Measurements from ENCODE around the gene IGFBPL1.
"Not testable (repeated sequence)": the region's sequence is repeated elsewhere in the genome, so short reads cannot be mapped to it uniquely, and the experiment has no call there.

Gene IGFBPL1, protein sequence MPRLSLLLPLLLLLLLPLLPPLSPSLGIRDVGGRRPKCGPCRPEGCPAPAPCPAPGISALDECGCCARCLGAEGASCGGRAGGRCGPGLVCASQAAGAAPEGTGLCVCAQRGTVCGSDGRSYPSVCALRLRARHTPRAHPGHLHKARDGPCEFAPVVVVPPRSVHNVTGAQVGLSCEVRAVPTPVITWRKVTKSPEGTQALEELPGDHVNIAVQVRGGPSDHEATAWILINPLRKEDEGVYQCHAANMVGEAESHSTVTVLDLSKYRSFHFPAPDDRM

DNA sequence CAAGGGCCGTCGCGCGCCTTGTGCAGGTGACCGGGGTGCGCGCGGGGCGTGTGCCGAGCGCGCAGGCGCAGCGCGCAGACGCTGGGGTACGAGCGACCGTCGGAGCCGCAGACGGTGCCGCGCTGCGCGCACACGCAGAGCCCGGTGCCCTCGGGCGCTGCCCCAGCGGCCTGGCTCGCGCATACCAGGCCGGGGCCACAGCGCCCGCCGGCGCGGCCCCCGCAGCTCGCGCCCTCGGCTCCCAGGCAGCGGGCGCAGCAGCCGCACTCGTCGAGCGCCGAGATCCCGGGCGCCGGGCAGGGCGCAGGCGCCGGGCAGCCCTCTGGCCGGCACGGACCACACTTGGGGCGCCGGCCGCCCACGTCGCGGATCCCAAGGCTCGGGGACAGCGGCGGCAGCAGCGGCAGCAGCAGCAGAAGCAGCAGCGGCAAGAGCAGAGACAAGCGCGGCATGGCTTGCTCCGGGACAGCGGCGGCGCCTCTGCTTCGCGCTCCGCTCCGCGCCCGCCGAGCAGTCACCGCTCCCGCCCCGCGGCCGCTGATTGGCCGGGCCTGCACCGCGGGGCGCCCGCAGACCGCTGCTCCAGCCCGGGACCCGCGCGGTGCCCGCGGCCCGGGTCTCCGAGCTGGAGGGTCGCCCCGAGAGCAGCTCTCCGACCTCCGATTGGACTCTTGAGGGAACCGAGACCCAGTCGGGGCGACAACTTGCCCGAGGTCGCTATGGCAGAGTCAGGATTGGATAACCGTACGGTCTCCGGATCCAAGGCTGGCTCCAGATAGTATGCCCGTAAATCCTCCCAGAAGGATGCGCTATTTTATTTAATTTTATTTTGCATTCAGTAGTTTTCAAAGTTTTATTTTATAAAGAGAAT, at the start of gene IGFBPL1:
Gene IGFBPL1 (minus strand): TSS at position 482 of the 871 bp plus-strand sequence. CDS start 30 bp downstream, at position 452.
- DNase-seq: no peak

DNA sequence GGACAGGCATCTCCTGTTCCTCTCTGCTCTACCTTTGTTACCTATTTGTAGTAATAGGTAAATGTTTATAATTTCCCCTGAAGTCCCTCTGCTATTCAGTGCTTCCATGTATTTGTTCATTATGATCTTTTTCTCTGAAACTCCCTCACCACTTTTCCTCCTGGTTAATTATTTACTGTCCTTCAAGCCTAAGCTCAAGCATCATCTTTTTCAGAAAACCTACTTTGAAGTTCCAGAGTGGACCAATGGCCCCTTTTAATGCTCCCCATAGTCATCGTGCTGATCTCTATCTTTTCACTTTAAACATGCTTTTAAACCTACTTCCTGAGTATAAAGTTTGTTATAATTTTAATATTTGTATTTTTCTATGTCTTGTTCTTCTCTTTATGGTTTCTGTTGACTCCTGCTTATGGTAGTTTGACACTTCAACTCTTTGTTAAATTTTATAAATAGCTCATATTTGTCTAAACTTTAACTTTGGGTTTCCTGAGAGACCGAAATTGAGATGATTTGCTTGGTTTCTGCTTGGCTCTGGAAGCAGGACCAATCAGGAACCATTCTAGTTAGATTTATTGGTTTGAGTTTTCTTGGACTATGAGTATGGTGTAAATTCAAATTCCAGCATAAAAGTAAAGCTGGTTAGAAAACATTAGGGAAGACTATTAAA, 48.5 kb upstream of the IGFBPL1 start:
- not testable (repeated sequence) for DNase-seq

DNA sequence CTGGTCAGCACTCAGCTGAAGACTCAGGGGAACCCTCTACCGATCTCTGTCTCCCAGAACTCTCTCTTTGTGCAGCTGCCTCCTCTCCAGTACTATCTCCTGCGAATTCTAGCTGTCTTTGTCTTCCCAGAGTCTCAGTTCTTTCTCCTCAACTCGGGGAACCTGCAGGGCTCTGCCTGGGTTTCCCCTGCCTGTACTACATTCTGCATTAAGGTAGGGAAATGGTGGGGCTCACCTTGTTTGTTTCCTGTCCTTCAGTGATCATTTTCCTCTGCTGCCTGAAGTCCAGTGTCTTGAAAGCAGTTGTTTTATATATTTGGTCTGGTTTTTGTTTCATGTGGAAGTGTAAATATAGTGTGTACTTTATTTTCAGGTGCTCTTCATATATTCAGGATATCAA, 43.1 kb upstream of the IGFBPL1 start:
- DNase-seq: no peak

DNA sequence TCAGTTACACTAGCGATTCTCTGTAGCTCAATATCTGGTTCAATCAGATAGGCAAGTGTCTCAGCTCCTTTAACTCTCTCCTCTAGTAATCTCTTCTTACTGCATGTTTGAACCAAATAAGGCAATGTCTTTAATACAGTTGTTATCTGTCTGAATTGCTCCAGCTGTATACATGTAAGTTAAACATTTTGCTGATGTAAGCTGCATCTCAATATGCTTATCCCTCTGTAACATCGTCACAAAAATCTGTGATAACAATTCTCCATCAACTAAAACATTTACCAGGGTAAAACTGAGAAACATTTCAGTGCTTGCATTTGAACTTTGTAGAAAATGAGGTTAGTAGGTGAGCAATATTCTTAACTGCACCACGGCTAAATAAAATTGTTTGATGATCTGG, 29.6 kb upstream of the IGFBPL1 start:
- DNase-seq: no peak

DNA sequence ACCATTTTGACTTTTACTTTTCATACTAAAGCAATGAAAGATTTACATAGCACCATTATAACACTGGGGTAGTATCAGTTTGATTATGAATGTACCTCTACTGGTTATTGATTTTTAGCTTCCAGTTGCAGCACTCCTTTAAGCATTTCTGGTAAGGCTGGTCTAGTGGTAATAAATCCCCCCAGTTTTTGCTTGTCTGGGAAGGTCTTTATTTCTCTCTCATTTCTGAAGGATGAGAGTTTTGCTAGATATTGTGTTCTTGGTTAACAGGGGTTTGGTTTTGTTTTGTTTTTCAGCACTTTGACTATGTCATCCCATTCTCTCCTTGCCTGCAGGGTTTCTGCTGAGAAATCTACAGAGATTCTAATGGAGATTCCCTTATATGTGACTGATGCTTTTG, 26.9 kb upstream of the IGFBPL1 start:
- DNase-seq: no peak

DNA sequence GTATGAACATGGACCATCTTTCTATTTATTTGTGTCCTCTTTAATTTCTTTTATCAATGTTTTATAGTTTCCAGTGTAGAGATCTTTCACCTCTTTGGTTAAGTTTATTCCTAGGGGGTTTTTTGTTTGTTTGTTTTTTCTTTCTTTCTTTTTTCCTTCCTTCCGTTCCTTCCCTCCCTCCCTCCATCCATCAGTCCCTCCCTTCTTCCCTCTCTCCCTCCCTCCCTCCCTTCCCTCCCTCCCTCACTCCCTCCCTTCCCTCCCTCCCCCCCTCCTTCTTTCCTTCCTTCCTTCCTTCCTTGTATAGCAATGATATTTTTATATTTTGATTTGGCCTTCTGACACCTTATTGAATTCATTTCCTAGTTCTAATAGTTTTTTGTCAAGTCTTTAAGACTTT, 23.4 kb upstream of the IGFBPL1 start:
- no peak for DNase-seq

DNA sequence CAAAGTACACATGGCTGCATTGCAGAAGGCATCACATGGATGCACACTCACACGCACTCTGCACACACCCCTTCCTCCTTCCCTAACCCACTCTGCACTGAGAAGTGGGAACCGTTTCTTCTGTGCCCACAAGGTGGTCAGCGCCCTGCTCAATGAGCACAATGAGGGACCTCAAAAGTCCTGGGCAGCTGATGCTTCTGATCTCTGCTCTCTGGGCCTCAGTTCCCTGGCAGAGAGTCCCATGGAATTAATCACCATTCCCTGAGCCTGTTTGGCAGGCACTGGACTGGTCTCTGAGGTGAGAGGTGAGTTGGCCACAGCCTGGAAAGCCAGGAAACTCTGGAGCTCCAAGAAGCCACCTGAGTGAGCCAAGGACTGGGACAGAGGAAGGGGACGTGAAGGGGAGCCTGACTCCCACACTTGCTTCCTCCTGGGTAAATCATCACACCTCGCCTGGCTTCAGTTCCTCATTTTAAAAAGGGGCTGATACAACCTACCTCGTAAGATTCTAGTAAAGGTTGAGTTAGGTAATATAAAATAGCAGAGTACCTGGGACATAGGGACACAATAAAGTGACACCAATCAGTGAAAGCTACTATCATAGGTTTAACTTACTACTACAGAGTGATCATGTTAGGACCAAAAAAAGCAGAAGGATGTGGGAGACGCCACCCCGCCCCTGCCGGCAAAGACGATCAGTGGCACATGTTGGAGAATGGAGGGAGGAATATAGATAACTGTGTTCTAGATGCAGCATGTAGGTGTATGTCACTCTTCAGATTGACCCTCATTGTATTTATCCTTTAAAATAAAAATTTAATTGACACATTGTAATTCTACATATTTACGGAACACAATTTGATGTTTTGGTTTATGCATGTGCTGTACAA, 21.1 kb upstream of the IGFBPL1 start:
- no peak for DNase-seq

DNA sequence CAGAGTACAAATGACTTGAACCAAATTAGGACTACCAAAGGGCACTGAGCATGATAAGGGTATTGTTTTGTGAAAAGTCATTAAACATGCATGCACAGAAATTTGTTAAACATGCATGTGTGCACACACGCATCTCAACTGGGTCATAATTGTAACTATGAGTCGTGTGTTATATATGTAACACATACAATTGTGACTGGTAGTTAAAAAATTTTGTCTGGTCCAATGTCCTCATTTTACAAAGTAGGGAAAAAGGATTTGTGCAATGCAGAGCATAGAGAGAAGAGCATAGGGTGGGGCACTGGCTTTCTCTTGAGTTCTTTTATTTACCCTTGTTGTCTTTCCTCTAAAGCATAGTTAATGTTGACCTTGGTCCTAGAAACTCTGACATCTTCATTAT, 19.3 kb upstream of the IGFBPL1 start:
- DNase-seq: no peak

DNA sequence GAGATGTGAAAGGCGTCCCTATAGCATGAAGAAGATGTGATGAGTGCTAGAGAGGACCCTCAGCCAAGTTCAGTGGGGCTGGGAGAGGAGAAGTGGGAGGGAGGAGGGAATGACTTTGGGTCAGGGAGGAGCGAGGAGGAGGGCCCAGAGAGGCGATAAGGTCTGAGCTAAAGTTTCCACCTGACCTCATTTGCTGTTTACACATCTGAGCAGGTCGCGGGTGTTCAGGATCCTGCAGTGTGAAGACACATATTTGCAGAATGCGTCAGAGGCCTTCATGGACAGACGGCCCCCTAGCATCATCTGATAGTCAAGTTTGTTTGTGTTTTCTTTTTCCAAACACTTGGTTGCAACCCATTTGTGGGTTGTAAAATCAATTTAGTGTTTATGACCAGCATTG, 18.9 kb upstream of the IGFBPL1 start:
- no peak for DNase-seq

DNA sequence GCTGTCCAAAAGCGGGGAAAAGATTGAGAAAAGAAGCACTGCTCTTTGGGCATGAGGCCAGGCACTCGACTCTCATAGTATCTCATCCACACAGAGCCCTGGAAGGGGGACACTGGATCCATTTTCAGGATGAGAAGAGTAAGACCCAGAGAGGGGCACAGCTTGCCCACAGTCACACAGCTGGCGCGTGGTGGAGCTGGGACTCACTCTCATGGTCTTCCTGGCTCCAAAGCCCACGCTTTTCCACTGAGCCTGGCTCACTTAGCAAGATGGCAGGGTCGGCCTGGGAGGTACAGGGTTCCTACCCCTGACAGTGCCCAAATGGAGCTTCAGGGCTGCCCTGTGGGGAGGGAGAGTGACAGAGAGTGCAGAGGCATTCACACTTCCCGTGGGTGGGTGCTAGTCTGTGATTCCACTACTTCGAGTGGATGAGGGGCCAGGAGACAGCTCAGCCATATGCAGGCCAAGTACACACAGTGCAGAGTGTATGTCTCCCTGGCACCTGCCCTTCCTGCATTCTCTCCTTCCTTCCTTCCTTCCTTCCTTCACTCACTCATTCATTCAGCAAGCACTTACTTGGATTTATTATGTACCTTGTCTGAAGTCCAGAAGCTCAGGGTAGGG, 18.3 kb upstream of the IGFBPL1 start:
- no peak for DNase-seq

DNA sequence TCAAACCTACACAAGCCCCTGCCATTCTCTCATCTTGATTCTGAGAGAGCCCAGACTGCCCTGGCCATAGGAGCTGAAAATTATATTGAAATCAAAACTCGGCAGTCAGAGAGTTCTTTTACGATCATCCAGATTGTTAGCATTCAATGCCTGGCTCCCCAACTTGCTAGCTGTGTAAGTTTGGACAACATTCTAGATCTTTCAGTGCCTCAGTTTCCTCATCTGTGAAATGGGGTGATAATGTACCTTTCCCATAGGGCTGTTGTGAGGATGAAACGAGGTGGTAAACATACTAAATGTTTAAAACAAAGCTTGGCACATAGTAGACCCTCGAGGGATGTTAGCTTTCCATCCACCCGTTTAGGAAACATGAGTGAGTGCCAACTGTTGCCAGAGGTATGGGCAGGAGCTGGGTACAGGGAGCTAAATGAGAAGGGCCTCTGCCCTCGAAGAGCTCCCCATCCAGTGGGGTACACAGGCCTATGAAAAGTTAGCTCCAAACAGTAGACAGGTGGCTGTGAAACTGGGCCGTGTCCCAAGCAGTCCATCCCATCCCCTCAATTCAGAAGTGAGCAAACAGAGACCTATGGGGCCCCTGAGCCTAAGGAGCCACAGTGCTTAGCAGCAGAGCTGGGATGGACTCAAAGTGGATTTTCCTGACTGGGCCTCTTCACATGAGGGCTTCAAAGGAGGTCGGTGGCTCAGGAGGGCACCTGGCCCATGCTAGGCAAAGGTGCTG, 17.3 kb upstream of the IGFBPL1 start:
- no peak for DNase-seq

DNA sequence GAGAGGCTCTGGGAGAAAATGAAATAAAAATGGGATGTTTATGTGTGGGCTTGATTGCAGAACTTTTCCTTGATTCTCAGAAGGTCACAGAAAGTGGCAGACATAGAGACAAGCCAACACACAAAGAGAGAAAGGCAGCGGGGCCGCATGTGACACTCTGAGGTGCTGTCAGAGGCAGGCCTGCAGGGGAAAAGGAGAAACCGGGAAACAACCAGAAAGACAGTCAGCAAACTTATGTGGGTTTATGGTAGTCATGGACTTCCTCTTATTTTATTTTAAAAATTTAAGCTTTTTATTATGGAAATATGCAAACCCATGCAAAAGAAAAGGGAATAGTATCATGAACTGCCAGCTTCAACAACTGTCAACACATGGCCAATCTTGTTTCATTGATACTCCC, 16.3 kb upstream of the IGFBPL1 start:
- no peak for DNase-seq

DNA sequence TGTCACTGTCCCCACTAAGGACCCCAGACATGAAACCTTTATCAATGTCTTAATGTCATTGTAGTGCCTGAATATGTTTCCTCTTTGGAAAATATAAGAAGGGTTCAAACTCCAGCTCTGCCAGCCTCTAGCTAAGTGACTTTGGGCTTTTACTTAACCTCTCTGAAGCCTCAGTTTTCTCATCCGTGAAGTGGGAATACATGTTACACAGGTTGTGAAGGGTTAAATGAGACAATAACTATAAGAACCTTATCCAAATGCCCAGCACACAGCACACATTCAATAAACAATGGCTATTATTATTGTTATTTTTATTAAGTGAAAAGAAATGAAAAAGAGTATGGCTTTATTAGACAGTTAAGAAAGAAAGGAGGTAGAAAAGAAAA, 15.7 kb upstream of the IGFBPL1 start:
- DNase-seq: no peak

DNA sequence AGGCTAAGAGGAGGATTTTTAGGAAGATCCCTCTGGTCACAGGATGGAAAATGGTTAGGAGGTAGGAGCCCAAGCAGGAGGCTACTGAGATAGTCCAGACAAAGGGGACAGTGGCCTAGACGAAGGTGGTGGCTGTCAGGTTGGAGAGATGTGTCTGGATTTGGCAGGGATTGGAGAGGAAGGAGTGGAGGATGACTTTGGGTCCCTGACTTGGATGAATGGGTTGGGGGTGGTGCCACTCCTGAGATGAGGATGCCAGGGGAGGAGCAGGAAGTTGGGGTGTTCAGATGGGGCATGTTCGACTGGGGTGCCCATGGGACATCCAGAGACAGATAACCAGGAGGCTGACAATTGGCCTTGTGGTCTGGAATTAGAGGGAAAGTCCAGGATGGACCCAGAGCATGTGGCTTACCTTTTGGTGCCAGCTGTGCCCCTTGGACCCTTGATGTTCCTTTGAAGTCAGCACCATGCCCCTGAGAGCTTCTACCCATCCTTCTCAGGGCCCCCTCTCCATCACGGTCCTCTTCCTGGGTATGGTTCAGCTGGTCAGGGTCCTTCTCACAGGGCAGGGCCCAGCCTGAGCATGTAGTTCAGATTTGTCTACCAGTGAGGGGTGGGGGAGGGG, 15.1 kb upstream of the IGFBPL1 start:
- no peak for DNase-seq

DNA sequence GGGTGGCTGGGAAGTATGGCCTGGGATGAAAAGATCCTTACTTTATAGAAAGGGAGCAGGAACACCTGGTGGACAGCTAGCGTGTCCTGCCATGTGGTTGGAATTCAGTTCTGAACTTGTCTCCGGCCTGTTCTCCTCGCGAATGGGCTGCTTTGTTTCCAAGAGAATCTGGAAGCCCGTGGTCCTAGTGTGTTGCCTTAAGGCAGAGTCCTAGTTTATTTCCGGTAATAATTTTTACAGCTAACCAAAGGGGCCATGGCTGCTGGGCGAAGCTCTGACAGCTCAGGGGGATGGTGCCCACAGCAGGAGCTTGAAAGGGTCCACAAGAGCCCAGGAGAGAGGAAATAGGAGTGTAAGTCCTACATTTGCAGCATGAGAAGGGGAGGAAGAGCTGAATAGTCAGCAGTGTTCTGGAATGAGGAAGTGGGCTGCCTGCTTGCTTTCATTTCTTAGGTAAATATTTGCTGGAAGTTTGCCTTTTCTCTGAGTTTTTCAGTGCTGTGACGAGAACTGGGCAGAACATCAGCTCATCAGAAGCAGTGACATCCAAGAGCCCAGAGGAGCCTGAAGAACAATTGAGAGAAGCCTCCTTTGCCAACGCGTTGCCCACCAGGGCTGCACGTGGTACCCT, 13.1 kb upstream of the IGFBPL1 start:
- no peak for DNase-seq

DNA sequence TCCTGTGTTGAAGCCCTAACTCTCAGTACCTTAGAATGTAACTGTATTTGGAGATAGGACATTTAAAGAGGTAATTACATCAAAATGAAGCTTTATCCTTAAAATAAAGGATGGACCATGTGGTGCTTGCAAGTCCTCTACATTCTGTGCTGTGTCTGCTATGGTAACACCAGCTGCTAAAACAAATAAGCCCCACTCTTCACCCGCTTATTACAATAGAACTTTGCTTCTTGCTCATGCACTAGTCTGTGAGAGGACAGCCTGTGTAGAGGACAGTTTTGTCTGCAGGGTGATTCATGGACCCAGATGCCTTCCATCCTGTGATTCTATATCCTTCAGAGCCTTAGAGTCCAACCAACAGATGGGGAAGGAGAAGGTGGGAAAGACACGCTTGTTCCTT, 12.5 kb upstream of the IGFBPL1 start:
- DNase-seq: no peak

DNA sequence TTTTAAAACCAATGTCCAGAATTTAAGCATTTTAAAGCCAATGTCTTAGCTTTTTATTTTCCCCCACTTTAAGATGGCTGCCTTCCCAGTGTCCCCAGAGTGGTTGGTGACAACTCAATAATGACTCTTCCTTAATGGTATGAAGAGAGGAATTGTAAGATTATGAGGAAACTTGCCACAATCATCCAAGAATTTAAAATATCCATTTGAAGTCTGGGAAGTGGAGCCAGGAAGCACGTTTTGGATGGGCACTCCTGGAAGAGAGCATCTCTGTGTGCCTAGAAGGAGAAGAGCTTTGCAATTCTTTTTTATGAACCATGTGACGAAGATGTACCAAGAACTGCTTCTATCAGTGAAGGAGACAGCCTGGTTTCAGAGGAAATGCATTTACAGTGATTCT, 11.3 kb upstream of the IGFBPL1 start:
- no peak for DNase-seq

DNA sequence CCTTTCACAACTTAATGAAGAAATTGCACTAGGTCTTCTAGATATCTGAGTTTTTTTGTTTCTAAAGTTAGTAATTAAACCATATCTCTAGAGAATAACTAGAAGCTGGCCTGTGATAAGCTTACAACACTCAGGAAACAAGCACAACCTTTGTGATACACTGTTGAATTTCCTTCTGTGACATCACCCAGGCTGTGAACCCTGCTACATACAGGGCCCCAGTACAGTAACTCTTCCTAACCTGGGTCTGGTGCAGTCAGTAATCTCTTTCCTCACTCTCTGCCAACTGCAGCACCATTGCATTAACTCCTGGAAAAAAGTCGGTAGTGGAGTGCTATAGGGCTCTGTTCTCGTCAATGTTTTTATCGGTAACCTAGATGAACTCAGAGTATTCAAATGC, 10.6 kb upstream of the IGFBPL1 start:
- DNase-seq: no peak

DNA sequence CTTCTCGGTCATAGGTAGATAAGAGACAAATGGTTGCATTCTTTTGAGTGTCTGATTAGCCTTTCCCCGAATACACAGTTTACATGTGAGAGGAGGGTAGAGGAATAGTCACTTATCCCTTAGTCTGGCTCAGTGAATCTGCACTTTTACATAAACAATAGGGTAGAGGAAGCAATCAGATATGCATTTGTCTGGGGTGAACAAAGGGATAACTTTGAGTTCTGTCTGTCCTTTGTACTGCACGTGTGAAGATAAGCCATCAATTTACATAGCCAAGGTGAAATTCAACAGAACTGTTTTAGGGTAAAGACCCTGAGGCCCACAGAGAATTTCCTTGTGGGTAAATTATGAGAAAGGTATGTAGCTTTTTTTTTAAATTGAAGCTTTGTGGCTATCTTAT, 10.1 kb upstream of the IGFBPL1 start:
- DNase-seq: no peak

DNA sequence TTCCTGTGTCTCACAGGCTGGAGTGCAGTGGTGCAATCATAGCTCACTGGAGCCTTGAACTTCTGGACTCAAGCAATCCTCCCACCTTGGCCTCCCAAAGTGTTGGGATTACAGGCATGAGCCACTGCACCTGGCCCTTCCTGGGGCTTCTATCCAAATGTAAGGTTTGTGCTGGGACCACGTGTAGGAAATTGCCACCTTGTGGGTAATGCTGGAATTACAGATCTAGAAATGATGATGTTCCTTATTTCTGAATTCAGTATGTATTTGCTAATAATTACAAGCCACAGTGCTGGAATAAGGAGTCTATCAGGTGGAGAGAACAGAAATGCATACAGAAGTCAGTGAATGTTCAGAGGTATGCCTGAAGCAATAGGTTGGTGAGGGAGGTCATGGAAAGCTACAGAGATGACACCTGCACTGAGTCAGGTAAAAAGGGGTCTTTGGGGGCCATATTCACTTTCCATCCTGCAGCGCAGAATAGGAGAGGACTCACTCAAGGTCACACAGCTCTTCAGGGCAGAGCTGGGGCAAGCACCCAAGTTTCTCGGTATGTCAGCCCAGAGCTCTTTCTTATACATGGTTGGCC, 8.8 kb upstream of the IGFBPL1 start:
- no peak for DNase-seq
